Astrocyte of the cerebellum (primary cell): Measurements from ENCODE around the gene IGFBP3.

Experiments
- DNase-seq: peaks from one replicate; pipeline ENCODE4 v3.0.0-alpha.2; 2011; ENCODE audit warnings: low read depth
- H3K4me3 ChIP-seq: 2 replicates; pipeline ENCODE4 v1.5.1; 2011; ENCODE audit warnings: mild to moderate bottlenecking, low read depth, low read length, moderate library complexity
- in situ Hi-C: cut with HindIII; loops from 2 replicates; pipeline ENCODE4 v1.10.0; 2017; ENCODE audit warnings: low sequenced_read_pairs
- TF ChIP-seq, protein P1 (sequence below): IDR thresholded peaks from 2 replicates; pipeline ENCODE4 v1.5.1; 2012; ENCODE audit warnings: low read length, low read depth, moderate library complexity, mild to moderate bottlenecking; ENCODE audit errors: missing control alignments

The IGFBP3 gene

DNA sequence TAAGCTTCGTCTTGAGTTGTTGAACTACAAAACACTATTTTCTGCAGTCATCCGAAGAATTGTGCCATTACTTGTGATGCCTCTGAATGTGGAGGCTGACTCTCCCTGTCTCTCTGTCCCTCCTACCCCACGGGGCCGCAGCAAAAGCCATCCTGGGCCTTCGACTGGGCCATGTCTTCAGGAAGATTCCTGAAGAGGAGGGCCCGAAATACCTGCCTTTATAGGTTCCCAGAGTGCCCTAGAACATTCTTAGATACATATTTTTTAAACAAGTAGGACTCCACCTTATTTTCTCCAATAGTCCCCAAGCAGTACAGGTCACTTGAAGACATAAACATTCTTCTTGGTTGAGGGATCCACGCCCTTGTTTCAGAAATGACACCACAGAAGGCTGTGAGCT is 8.1 kb downstream of the IGFBP3 start:
- TF ChIP-seq, protein P1, sequence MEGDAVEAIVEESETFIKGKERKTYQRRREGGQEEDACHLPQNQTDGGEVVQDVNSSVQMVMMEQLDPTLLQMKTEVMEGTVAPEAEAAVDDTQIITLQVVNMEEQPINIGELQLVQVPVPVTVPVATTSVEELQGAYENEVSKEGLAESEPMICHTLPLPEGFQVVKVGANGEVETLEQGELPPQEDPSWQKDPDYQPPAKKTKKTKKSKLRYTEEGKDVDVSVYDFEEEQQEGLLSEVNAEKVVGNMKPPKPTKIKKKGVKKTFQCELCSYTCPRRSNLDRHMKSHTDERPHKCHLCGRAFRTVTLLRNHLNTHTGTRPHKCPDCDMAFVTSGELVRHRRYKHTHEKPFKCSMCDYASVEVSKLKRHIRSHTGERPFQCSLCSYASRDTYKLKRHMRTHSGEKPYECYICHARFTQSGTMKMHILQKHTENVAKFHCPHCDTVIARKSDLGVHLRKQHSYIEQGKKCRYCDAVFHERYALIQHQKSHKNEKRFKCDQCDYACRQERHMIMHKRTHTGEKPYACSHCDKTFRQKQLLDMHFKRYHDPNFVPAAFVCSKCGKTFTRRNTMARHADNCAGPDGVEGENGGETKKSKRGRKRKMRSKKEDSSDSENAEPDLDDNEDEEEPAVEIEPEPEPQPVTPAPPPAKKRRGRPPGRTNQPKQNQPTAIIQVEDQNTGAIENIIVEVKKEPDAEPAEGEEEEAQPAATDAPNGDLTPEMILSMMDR = no peak
- DNase-seq = no peak
- in situ Hi-C loops = no loop called here
- no peak overlapping the region for H3K4me3 ChIP-seq

DNA sequence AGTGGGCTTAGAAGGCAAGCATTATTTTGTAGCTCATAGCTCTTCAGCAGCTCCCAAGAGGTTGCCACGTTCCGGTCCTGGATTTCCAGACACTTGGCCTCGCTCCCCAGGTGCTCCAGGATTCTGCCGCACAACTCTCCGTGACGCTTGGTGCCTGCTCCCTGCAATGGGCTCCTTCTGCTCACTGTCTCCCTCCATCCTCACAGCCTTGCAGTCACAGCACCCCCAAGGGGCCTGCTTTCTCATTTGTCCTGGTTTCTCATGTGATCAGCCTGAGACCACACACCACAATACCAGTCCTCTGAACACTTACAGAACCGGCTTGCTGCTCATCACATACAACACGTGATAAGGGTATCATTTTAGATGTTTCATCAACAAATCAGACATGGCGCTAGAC is 9.8 kb downstream of the IGFBP3 start:
- no peak overlapping the region for H3K4me3 ChIP-seq
- TF ChIP-seq, protein P1 = no peak
- DNase-seq = no peak
- in situ Hi-C loops = no loop called here

- in situ Hi-C loops = no loop called here
- DNase-seq = no peak
- TF ChIP-seq, protein P1 = no peak
- no peak overlapping the region for H3K4me3 ChIP-seq
These were observed 10.2 kb downstream of the IGFBP3 start for GRCh38 chr7:45910855-45911254.

GRCh38 chr7:45909561-45909960 is 11.5 kb downstream of the IGFBP3 start:
- in situ Hi-C loops = no loop called here
- TF ChIP-seq, protein P1 = no peak
- no peak overlapping the region for H3K4me3 ChIP-seq
- DNase-seq = no peak

DNA sequence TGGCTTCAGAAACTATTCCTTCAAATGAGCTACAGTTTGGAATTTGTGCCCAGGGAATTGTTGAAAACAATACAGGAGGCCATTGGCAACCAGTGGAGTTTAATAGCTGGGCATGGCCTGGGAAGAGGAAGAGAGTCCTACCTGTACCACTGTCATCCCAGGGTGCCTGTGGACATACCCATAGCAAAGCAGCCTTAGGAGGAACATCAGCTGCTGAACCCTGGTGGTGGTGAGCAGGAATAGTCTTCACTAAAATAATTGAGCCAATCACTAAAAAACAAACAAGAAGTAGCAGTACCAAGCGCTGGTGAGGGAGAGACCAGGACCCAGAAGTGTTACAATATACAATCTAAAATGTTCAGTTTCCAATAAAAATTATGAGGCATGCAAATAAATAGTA is 18.3 kb downstream of the IGFBP3 start:
- DNase-seq = no peak
- in situ Hi-C loops = no loop called here
- H3K4me3 ChIP-seq = no peak overlapping the region
- TF ChIP-seq, protein P1 = no peak

GRCh38 chr7:45901566-45901965 is 19.5 kb downstream of the IGFBP3 start:
- H3K4me3 ChIP-seq = no peak overlapping the region
- TF ChIP-seq, protein P1 = no peak
- in situ Hi-C loops = no loop called here
- DNase-seq = no peak

DNA sequence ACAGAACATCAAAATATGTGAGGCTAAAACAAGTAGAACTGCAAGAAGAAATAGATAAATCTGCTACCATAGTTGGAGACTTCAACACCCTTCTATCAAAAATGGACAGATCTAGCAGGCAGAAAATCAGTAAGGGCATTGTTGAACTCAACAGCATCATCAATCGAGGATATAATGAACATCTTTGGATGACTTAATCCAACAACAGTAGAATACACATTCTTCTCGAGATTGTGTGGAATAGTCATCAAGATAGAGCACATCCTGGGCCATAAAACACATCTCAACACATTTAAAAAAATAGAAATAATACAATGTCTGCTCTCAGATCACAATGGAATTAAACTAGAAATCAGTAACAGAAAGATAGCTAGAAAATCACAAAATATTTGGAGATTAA is 22.9 kb downstream of the IGFBP3 start:
- H3K4me3 ChIP-seq = no peak overlapping the region
- DNase-seq = no peak
- in situ Hi-C loops = no loop called here
- TF ChIP-seq, protein P1 = no peak
